Measurements from ENCODE around the gene P2RX7.
A peak's percentile ranks its signal among the peaks of the same experiment; 100 is the strongest.

Gene P2RX7

GRCh38 chr12:121107681-121108080 is 25.0 kb upstream of the P2RX7 start:
- Histone ChIP-seq H3K79me2 (ENCODE audit: insufficient read depth, low read depth) (no peaks in the 10 kb centered on the region), H3K4me2 (no peak overlapping the region), H3K9ac (no peak overlapping the region)

GRCh38 chr12:121108492-121108891 is 24.2 kb upstream of the P2RX7 start:
- no peak for TF ChIP-seq CTCF (conservative IDR thresholded peaks at IDR 0.05; ENCODE audit: low read depth, low read length)
- no peaks in the 10 kb centered on the region for H4K20me1 ChIP-seq (ENCODE audit: insufficient read depth)
- no peaks in the 10 kb centered on the region for H3K36me3 ChIP-seq (ENCODE audit: insufficient read depth)
- H3K4me3 ChIP-seq (IDR thresholded peaks at IDR 0.05; ENCODE audit: insufficient read depth, low read depth, low read length), result no peak overlapping the region
- peaks cover 6% of the 10 kb centered on the region for H3K4me1 ChIP-seq (ENCODE audit: low read depth, poor library complexity, severe bottlenecking)
- H3K79me2 ChIP-seq (ENCODE audit: insufficient read depth, low read depth), result no peaks in the 10 kb centered on the region
- H3K27ac ChIP-seq, result no peak overlapping the region
- H3K27me3 ChIP-seq (ENCODE audit: insufficient read depth, low read depth), result no peaks in the 10 kb centered on the region
- no peak overlapping the region for H3K4me2 ChIP-seq
- H3K9ac ChIP-seq, result no peak overlapping the region
- H2AFZ ChIP-seq (ENCODE audit: low read depth), result no peak overlapping the region

More at GRCh38 chr12:121107681-121108080, 25.0 kb upstream of the P2RX7 start:
- no peak for TF ChIP-seq CTCF (conservative IDR thresholded peaks at IDR 0.05; ENCODE audit: low read depth, low read length)
- Histone ChIP-seq H3K27ac (no peak overlapping the region), H3K36me3 (ENCODE audit: insufficient read depth) (no peaks in the 10 kb centered on the region), H3K4me3 (IDR thresholded peaks at IDR 0.05; ENCODE audit: insufficient read depth, low read depth, low read length) (no peak overlapping the region), H3K4me1 (ENCODE audit: low read depth, poor library complexity, severe bottlenecking) (peaks cover 6% of the 10 kb centered on the region), H3K27me3 (ENCODE audit: insufficient read depth, low read depth) (no peaks in the 10 kb centered on the region), H2AFZ (ENCODE audit: low read depth) (no peak overlapping the region), H4K20me1 (ENCODE audit: insufficient read depth) (no peaks in the 10 kb centered on the region)

- H3K27ac ChIP-seq, result no peak overlapping the region
- H3K9ac ChIP-seq, result no peak overlapping the region
- H3K4me1 ChIP-seq (ENCODE audit: low read depth, poor library complexity, severe bottlenecking), result peaks cover 6% of the 10 kb centered on the region
- peak overlapping the region; percentile 17; the same call in 1 of the 2 replicates for H3K4me2 ChIP-seq
- no peaks in the 10 kb centered on the region for H3K79me2 ChIP-seq (ENCODE audit: insufficient read depth, low read depth)
- H2AFZ ChIP-seq (ENCODE audit: low read depth), result no peak overlapping the region
- no peaks in the 10 kb centered on the region for H4K20me1 ChIP-seq (ENCODE audit: insufficient read depth)
- no peak overlapping the region for H3K4me3 ChIP-seq (IDR thresholded peaks at IDR 0.05; ENCODE audit: insufficient read depth, low read depth, low read length)
- no peaks in the 10 kb centered on the region for H3K27me3 ChIP-seq (ENCODE audit: insufficient read depth, low read depth)
- no peaks in the 10 kb centered on the region for H3K36me3 ChIP-seq (ENCODE audit: insufficient read depth)
- peak; percentile 94 for TF ChIP-seq CTCF (conservative IDR thresholded peaks at IDR 0.05; ENCODE audit: low read depth, low read length)
Observed at GRCh38 chr12:121110211-121110940, 22.3 kb upstream of the P2RX7 start.

GRCh38 chr12:121111684-121112083 is 21.0 kb upstream of the P2RX7 start:
- Histone ChIP-seq H3K4me2 (no peak overlapping the region), H4K20me1 (ENCODE audit: insufficient read depth) (no peaks in the 10 kb centered on the region), H3K79me2 (ENCODE audit: insufficient read depth, low read depth) (no peaks in the 10 kb centered on the region), H3K4me1 (ENCODE audit: low read depth, poor library complexity, severe bottlenecking) (peaks cover 6% of the 10 kb centered on the region), H3K27me3 (ENCODE audit: insufficient read depth, low read depth) (no peaks in the 10 kb centered on the region), H3K36me3 (ENCODE audit: insufficient read depth) (no peaks in the 10 kb centered on the region), H2AFZ (ENCODE audit: low read depth) (no peak overlapping the region), H3K9ac (no peak overlapping the region), H3K27ac (no peak overlapping the region), H3K4me3 (IDR thresholded peaks at IDR 0.05; ENCODE audit: insufficient read depth, low read depth, low read length) (no peak overlapping the region)
- TF ChIP-seq CTCF (conservative IDR thresholded peaks at IDR 0.05; ENCODE audit: low read depth, low read length), result no peak
